NB4 (cell line): ENCODE results near the gene TBC1D17.
"Not testable (repeated sequence)": the region's sequence is repeated elsewhere in the genome, so short reads cannot be mapped to it uniquely, and the experiment has no call there.

Source experiments
- DNase-seq: peaks from one replicate; pipeline ENCODE4 v3.0.0; 2010; ENCODE audit warnings: low read depth
- H3K4me3 ChIP-seq: one replicate; pipeline ENCODE4 v1.5.1; 2011; ENCODE audit warnings: mild to moderate bottlenecking, low read depth, low read length, moderate library complexity
- MYC ChIP-seq: IDR thresholded peaks from 2 replicates; pipeline ENCODE4 v1.6.1; 2011; ENCODE audit warnings: low read depth, low read length
- POLR2A ChIP-seq: IDR thresholded peaks from 2 replicates; pipeline ENCODE4 v1.6.1; 2011; ENCODE audit warnings: mild to moderate bottlenecking; ENCODE audit not compliant: insufficient read length; ENCODE audit errors: extremely low read depth
- TF ChIP-seq, protein P1 (sequence below): IDR thresholded peaks from 2 replicates; pipeline ENCODE4 v1.6.1; 2011; ENCODE audit warnings: low read depth, low read length
- TF ChIP-seq, protein P2 (sequence below): IDR thresholded peaks from one replicate; pipeline ENCODE4 v1.5.1; 2012; ENCODE audit warnings: low read depth, low read length

The TBC1D17 gene

DNA sequence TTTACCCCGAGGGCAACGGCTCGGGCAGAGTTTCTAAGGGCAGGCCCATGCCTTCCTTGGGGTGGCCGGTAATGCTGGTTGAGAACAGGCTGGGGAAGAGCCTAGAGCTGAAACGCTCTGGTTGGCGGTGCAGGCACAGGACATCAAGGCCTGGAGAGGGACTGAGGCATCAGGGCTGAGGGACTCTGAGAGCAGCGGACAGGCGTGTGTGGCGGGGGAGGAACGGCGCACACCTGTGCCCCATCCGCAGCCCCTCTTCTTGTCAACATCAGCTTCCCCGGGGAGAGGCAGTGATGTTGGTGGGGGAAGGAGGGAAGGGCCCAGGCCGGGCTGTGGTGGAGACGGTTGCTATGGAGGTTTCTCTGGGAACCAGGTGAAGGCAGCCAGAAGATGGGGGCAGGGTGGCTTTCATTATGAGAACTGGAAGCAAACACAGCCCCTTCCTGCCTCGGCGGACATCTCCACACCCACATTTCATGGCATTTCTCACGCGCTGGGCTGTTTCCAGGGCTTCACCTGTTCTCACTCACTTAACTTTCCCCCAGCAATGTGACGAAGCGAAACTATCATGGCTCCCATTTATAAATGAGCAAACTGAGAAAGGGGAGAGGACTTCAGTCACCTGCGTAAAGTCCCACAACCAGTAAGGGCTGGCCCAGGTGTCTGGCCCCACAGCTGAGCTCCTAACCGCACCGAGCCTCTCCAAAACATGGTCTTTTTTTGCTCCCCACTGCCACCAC is 43.3 kb downstream of the TBC1D17 start:
- TF ChIP-seq, protein P1, sequence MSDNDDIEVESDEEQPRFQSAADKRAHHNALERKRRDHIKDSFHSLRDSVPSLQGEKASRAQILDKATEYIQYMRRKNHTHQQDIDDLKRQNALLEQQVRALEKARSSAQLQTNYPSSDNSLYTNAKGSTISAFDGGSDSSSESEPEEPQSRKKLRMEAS: no peak
- TF ChIP-seq POLR2A: no peak
- no peak for TF ChIP-seq MYC
- TF ChIP-seq, protein P2, sequence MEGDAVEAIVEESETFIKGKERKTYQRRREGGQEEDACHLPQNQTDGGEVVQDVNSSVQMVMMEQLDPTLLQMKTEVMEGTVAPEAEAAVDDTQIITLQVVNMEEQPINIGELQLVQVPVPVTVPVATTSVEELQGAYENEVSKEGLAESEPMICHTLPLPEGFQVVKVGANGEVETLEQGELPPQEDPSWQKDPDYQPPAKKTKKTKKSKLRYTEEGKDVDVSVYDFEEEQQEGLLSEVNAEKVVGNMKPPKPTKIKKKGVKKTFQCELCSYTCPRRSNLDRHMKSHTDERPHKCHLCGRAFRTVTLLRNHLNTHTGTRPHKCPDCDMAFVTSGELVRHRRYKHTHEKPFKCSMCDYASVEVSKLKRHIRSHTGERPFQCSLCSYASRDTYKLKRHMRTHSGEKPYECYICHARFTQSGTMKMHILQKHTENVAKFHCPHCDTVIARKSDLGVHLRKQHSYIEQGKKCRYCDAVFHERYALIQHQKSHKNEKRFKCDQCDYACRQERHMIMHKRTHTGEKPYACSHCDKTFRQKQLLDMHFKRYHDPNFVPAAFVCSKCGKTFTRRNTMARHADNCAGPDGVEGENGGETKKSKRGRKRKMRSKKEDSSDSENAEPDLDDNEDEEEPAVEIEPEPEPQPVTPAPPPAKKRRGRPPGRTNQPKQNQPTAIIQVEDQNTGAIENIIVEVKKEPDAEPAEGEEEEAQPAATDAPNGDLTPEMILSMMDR: no peak
- no peak for DNase-seq
- H3K4me3 ChIP-seq: no peak overlapping the region

DNA sequence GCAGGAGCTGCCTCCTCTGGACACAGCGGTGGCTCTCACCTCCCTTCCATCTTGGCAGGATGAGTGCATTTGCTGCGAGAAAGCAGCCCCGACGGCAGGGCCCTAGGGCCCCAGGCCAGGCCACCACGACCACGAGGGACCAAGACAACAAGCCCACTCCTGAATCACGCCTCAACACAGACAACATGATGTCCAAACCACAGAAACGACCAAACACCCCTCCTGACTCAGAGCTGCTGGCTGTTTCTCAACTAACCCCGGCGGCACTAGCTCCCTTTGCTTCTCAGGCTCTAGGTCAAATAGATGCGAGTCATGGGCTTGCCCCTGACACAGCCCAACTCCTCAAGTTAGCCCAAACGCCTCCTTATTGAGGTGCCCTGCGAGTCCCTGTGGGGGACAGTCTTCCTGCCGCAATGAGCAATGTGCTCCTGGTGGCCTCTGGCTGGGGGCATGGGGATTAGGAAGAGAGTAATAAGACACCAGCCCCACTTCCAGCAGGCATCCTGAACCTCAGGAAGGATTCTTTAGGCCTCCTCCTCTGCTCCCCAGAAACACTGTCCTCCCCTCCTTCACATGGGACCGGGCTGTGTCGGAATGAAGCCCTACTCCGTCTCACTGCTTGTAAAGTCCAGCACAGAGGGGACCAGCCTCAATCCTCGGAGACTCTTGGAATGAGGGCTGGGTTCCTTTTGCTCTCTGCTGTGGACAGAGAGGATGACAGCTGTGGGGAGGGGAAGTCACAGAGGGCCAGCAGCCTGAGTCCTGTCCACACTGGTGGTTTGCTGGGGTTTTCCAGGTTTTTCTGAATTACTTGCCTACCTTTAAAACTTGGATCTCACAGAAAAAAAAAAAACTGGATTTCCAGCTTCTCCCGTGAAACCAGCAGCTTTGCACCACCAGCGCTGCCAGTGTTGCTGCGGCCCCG is 44.6 kb downstream of the TBC1D17 start:
- peak; percentile 72 for DNase-seq
- TF ChIP-seq, protein P2: no peak
- TF ChIP-seq, protein P1: no peak
- TF ChIP-seq MYC: no peak
- peak; percentile 10 for TF ChIP-seq POLR2A
- no peak overlapping the region for H3K4me3 ChIP-seq

DNA sequence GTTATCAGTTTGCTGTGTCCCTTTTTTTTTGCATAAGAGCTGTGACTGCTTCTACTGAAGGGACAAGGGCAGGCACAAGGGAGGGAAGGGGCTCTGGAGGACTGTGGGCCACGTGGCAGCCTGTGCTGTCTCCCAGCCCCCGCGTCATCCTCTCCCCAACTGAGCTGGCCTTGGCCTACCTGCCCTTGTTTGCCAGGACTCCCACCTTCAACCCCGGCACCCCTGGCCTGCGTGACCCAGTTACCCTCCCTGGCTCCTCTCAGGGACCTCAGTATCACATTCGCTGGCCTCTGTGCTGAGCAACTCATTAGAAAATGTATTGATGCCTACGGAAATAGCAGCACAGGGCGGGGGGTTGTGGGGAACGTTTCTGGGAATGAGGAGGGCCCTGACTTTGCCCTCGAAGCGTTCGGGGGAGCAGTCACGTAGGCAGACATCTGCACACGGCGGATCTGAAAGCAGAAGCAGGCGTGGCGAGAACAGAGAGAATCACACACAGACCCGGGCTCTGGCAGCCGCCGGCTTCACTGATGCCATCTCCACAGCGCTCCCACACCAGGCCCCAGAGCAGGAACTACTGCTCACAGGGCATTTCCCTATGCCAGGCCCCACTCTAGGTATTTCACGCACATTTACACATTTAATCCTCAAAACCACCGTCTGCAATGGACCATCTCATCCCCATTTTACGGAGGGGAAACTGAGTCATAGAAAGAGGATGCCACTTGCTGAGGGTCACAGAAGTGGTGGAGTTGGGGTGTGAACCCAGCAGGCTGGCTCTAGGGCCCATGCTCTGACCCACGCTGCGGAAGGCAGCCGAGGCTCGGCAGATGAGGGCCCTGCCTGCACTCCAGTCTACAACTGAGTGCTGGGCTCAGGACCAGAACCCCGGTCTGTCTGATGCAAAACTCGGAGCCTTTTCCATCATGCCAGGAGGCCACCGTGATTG is 45.8 kb downstream of the TBC1D17 start:
- TF ChIP-seq MYC (no peak), POLR2A (no peak)
- TF ChIP-seq, protein P2: no peak
- TF ChIP-seq, protein P1: no peak
- no peak for DNase-seq
- no peak overlapping the region for H3K4me3 ChIP-seq

DNA sequence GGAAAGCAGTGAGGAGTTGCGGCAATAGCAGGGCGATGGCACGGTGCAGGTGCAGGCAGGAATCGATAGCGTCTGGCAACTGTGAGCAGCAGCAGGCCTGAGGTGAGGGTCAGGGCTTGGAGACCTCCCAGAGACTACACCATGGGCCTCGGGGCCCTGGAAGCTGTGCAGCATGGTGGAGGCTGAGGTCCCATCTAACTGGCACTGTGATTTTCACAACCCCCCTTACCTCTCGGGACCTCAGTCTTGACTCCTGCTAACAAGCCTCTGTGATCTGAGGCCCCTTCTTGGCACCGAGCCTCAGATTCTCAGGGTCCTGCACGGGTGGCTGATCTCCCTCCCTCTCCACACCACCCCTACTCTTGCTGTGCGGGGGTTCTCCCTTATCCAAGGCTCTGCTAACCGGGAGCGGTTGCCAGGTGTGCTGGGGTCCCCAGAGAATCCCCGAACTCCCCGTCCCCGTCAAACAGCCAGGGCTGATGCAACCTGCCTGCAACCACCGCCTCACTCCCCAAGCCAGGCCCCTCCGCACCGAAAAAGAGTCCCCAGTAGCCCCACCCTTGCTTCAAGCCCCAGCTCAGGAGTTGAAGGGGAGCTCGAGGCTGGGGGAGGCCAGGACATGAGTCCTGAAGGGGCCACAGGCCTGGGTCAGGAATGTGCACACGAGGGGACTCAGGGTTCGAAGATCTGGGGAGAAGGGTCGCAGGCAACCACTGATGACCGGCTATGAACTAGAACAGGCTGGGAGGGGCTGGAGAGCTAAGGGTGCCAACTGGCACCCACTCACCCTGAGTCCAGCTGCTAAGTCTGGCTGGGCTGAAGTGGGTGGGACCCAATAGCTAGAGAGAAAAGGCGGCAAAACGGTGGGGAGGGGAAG is 46.7 kb downstream of the TBC1D17 start:
- no peak overlapping the region for H3K4me3 ChIP-seq
- no peak for DNase-seq
- TF ChIP-seq POLR2A (no peak), MYC (no peak)
- TF ChIP-seq, protein P2: no peak
- TF ChIP-seq, protein P1: no peak

DNA sequence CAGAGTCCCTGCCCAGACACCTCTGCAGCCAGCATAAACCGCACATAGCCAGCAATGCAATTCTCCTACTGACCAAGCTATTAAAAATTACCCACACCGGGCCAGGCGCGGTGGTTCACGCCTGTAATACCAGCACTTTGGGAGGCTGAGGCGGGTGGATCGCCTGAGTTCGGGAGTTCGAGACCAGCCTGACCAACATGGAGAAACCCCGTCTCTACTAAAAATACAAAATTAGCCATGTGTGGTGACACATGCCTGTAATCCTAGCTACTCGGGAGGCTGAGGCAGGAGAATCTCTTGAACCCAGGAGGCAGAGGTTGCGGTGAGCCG is 47.3 kb downstream of the TBC1D17 start:
- not testable (repeated sequence) for DNase-seq, H3K4me3 ChIP-seq
